Fibroblast of the aortic adventitia (primary cell): ENCODE results near the gene KIAA1217. TPM values are rescaled to one million over a fixed set of nuclear protein-coding genes. Genes with fewer than 3 reads are reported as not detected.

Experiments
- DNase-seq: peaks from one replicate; pipeline ENCODE4 v3.0.0-alpha.2; 2010; ENCODE audit warnings: low read depth
- H3K4me3 ChIP-seq: 2 replicates; pipeline ENCODE4 v1.5.1; 2011; ENCODE audit warnings: low read depth, mild to moderate bottlenecking, control low read depth, low read length, moderate library complexity
- total RNA-seq: library from RNA; depleted of rRNA; stranded (reverse); fragments of >200 nt; gene quantifications from 2 replicates; pipeline ENCODE4 v1.2.3, GENCODE V29; 2012; ENCODE audit warnings: low replicate concordance
- TF ChIP-seq, protein P1 (sequence below): IDR thresholded peaks from 2 replicates; pipeline ENCODE4 v1.5.1; 2011; ENCODE audit warnings: mild to moderate bottlenecking, low read length, control low read depth, inconsistent platforms; ENCODE audit not compliant: insufficient read depth

Gene KIAA1217
- total RNA-seq, 1 donor: 12.5 TPM

DNA sequence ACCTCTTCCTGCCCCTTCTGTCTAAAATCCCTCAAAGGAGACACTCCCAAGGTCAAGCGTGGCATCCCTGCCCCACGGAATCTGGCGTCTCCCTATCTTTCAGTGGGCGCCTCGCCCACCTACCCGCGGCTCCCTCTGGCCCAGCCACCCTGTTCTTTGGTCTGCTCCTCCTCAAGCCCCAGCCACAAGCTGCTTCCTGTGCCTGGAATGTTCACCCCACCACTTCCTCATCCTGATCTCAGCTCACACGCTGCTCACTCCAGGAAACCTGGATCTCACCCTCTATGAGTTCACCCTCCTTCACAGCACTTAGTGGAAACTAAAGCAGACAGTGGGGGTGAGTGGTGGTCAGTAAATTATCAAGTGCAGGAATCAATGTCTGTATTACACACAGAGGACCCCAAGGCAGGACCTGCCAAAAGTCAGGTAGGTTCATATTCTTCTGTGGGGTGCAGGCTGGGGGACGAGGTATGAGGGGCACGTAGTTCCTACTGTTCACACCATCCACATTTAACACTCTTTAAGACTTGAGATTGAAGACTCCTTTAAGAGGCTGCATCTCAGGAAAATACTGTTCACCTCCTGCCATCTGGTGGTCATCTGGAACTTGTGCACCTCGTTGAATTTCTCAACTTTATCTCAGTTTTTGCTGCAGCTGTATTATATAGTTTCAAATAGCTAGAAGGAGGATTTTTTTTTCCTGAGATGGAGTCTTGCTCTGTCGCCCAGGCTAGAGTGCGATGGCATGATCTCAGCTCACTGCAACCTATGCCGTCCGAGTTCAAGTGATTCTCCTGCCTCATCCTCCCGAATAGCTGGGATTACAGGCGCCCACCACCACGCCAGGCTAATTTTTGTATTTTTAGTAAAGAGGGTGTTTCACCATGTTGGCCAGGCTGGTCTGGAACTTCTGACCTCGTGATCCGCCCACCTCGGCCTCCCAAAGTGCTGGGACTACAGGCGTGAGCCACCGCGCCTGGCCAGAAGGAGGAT is 348.1 kb downstream of the KIAA1217 start:
- DNase-seq: peak; percentile 88
- TF ChIP-seq, protein P1, sequence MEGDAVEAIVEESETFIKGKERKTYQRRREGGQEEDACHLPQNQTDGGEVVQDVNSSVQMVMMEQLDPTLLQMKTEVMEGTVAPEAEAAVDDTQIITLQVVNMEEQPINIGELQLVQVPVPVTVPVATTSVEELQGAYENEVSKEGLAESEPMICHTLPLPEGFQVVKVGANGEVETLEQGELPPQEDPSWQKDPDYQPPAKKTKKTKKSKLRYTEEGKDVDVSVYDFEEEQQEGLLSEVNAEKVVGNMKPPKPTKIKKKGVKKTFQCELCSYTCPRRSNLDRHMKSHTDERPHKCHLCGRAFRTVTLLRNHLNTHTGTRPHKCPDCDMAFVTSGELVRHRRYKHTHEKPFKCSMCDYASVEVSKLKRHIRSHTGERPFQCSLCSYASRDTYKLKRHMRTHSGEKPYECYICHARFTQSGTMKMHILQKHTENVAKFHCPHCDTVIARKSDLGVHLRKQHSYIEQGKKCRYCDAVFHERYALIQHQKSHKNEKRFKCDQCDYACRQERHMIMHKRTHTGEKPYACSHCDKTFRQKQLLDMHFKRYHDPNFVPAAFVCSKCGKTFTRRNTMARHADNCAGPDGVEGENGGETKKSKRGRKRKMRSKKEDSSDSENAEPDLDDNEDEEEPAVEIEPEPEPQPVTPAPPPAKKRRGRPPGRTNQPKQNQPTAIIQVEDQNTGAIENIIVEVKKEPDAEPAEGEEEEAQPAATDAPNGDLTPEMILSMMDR: peak; percentile 79
- H3K4me3 ChIP-seq: no peak overlapping the region

DNA sequence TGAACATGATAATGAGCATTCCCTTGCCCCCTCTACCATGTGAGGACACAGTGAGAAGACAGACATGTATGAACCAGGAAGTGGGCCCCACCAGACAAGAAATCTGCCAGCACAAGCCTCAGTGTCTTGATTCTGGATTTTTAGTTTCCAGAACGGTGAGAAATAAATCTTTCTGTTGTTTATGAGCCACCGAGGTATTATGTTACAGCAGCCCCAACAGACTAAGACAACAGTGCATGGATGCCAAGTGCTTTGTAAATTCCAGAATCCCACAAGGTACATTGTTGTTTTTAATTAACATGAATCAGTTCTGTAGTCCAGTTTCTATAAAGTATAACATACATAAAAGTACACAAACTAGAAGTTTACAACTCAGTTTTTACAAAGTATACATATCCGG is 352.5 kb downstream of the KIAA1217 start:
- DNase-seq: no peak
- H3K4me3 ChIP-seq: no peak overlapping the region
- TF ChIP-seq, protein P1: no peak

DNA sequence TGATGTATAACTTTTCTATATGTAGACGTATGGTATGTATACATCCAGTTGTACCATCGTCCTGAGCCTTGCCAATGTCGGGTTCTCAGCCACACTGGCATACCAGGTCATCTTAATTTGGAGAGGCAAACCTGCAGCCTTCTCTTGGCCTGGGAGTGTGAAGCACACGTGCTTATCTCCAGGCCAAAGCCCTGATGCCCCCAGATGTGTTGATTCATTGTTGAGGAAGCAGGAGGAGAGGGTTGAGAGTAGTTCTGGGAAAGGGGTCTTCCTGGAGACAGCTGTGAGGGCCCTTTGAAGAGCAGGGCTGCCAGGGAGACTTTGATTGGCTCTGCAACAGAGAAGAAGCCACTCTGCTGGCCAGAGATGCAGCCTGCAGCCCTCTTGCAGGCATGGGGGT is 359.1 kb downstream of the KIAA1217 start:
- no peak for DNase-seq
- TF ChIP-seq, protein P1: no peak
- H3K4me3 ChIP-seq: no peak overlapping the region

DNA sequence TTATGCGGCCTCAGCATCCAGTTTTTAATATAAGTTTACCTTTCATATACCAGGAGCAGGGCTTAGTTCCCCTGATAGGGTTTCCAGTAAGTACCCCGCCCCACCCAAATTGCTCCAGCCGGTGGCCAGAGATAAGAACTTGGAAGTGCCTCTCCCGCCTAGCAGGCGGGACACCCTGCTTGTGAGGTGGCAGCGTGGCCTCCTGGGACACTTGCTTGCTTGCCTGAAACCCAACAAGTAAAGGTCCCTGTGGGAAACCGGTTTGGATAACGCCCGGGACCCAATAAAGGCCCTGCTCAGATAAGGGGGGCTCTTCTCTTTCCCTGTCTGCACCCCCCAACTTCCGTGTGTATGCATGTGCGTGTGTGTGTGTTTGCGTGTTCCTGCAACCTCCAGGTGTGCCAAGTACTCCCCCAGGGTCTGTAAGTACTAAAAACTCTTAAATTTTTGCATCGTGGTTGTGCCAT is 360.4 kb downstream of the KIAA1217 start:
- no peak for DNase-seq
- H3K4me3 ChIP-seq: no peak overlapping the region
- TF ChIP-seq, protein P1: no peak

DNA sequence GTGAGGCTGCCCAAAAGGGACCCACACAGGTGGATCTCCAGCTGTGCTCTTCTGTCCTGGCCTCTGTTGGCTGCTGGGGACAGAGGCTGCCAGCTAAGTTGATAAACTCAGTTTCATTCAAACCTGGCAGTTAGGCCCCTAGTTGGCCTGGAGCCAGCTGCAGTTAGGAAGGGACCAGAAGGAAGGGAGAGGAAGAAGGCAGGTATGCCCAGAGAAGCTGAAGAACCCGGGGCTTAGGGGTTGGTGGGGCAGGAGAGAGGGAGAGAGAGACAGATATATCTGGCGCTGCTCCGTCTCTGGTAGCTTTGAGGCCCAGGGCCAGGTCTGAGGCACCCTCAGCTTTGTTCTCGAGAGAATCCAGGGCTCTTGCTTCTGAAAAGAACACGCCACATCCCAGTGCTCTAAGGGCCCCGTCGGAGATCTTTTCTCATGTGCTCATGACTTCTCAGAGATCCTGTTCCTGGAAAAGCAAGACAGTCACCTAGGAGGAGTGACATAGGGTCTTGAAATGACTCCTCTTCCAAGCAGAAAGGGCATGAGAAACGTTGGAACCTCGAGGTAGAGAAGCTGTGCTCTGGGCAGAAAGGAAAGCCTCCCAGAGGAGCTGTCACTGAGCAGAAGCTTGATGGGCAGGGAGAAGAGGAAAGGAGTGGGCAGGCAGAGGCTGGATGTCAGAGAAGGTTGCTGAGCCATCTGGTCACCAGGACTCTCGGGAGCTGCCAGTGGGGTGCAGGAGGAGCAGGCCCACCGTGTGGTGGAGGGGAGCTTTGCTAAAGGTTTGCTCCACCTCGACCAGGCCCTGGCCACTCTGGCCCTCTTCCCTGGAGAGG is 361.1 kb downstream of the KIAA1217 start:
- H3K4me3 ChIP-seq: no peak overlapping the region
- TF ChIP-seq, protein P1: no peak
- no peak for DNase-seq

DNA sequence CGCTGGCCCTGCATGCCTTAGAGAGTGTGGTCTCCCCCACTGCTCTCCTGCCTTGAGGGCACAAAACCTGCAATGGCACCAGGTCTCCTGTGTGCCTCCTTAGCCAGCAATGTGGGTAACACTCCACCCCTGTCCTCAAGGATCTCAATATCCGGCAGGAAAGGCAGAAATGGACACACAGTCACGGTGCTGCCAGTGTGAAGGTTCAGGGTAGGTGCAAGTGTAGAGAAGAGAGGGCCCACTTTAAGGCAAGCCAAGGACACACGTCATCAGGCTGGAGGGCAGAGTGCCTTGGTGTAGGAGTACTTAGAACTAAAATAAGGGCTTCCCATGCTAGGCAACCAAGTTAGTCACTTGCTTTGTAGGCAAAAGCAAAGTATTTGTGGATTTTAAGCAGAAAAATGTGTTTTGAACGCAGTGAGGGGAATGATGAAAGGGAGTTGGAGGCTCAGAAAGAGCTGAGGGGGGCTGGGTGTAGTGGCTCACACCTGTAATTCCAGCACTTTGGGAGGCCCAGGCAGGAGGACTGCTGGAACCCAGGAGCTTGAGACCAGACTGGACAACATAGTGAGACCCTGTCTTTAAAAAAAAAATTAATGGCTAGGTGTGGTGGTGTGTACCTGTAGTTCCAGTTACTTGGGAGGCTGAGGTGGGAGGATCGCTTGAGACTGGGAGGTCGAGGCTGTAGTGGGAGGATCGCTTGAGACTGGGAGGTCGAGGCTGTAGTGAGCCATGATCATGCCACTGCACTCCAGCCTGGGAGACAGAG is 361.9 kb downstream of the KIAA1217 start:
- no peak for DNase-seq
- TF ChIP-seq, protein P1: no peak
- H3K4me3 ChIP-seq: no peak overlapping the region
